Measurements from ENCODE around the gene QRICH2. TPM values are rescaled to one million over a fixed set of nuclear protein-coding genes. Genes with fewer than 3 reads are reported as not detected.

QRICH2 gene
- total and polyA plus RNA-seq, 9 of the 15 experiments (the other 6 are each of a cell fraction or from before 2014, with no cell fraction given), result 0.03 to 1.6 (median 0.81) TPM

- TF ChIP-seq, protein P1, sequence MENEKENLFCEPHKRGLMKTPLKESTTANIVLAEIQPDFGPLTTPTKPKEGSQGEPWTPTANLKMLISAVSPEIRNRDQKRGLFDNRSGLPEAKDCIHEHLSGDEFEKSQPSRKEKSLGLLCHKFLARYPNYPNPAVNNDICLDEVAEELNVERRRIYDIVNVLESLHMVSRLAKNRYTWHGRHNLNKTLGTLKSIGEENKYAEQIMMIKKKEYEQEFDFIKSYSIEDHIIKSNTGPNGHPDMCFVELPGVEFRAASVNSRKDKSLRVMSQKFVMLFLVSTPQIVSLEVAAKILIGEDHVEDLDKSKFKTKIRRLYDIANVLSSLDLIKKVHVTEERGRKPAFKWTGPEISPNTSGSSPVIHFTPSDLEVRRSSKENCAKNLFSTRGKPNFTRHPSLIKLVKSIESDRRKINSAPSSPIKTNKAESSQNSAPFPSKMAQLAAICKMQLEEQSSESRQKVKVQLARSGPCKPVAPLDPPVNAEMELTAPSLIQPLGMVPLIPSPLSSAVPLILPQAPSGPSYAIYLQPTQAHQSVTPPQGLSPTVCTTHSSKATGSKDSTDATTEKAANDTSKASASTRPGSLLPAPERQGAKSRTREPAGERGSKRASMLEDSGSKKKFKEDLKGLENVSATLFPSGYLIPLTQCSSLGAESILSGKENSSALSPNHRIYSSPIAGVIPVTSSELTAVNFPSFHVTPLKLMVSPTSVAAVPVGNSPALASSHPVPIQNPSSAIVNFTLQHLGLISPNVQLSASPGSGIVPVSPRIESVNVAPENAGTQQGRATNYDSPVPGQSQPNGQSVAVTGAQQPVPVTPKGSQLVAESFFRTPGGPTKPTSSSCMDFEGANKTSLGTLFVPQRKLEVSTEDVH (IDR thresholded peaks at IDR 0.05; ENCODE audit: low read depth, partially characterized antibody), result no peak
- TF ChIP-seq ZNF134 (CRISPR knock-in tag; conservative IDR thresholded peaks at IDR 0.05) (no peak), MEF2A (IDR thresholded peaks at IDR 0.05; ENCODE audit: control insufficient read depth, low read depth, low read length) (no peak), SMAD3 (CRISPR knock-in tag; conservative IDR thresholded peaks at IDR 0.05) (no peak), IRF2 (CRISPR knock-in tag; IDR thresholded peaks at IDR 0.05) (no peak), MXI1 (IDR thresholded peaks at IDR 0.05; ENCODE audit: low read depth, low read length) (no peak), ZC3H11A (IDR thresholded peaks at IDR 0.05; ENCODE audit: low read depth, low read length) (no peak), EP300 (IDR thresholded peaks at IDR 0.05; ENCODE audit: low read length) (no peak), ZNF12 (CRISPR knock-in tag; IDR thresholded peaks at IDR 0.05) (no peak), POLR2G (IDR thresholded peaks at IDR 0.05; ENCODE audit: low read depth, low read length) (no peak), NCOA1 (IDR thresholded peaks at IDR 0.05; ENCODE audit: low read depth) (no peak), RFX5 (IDR thresholded peaks at IDR 0.05; ENCODE audit: low read depth, low read length) (no peak), KLF1 (tag; IDR thresholded peaks at IDR 0.05) (no peak)
- TF ChIP-seq, protein P2, sequence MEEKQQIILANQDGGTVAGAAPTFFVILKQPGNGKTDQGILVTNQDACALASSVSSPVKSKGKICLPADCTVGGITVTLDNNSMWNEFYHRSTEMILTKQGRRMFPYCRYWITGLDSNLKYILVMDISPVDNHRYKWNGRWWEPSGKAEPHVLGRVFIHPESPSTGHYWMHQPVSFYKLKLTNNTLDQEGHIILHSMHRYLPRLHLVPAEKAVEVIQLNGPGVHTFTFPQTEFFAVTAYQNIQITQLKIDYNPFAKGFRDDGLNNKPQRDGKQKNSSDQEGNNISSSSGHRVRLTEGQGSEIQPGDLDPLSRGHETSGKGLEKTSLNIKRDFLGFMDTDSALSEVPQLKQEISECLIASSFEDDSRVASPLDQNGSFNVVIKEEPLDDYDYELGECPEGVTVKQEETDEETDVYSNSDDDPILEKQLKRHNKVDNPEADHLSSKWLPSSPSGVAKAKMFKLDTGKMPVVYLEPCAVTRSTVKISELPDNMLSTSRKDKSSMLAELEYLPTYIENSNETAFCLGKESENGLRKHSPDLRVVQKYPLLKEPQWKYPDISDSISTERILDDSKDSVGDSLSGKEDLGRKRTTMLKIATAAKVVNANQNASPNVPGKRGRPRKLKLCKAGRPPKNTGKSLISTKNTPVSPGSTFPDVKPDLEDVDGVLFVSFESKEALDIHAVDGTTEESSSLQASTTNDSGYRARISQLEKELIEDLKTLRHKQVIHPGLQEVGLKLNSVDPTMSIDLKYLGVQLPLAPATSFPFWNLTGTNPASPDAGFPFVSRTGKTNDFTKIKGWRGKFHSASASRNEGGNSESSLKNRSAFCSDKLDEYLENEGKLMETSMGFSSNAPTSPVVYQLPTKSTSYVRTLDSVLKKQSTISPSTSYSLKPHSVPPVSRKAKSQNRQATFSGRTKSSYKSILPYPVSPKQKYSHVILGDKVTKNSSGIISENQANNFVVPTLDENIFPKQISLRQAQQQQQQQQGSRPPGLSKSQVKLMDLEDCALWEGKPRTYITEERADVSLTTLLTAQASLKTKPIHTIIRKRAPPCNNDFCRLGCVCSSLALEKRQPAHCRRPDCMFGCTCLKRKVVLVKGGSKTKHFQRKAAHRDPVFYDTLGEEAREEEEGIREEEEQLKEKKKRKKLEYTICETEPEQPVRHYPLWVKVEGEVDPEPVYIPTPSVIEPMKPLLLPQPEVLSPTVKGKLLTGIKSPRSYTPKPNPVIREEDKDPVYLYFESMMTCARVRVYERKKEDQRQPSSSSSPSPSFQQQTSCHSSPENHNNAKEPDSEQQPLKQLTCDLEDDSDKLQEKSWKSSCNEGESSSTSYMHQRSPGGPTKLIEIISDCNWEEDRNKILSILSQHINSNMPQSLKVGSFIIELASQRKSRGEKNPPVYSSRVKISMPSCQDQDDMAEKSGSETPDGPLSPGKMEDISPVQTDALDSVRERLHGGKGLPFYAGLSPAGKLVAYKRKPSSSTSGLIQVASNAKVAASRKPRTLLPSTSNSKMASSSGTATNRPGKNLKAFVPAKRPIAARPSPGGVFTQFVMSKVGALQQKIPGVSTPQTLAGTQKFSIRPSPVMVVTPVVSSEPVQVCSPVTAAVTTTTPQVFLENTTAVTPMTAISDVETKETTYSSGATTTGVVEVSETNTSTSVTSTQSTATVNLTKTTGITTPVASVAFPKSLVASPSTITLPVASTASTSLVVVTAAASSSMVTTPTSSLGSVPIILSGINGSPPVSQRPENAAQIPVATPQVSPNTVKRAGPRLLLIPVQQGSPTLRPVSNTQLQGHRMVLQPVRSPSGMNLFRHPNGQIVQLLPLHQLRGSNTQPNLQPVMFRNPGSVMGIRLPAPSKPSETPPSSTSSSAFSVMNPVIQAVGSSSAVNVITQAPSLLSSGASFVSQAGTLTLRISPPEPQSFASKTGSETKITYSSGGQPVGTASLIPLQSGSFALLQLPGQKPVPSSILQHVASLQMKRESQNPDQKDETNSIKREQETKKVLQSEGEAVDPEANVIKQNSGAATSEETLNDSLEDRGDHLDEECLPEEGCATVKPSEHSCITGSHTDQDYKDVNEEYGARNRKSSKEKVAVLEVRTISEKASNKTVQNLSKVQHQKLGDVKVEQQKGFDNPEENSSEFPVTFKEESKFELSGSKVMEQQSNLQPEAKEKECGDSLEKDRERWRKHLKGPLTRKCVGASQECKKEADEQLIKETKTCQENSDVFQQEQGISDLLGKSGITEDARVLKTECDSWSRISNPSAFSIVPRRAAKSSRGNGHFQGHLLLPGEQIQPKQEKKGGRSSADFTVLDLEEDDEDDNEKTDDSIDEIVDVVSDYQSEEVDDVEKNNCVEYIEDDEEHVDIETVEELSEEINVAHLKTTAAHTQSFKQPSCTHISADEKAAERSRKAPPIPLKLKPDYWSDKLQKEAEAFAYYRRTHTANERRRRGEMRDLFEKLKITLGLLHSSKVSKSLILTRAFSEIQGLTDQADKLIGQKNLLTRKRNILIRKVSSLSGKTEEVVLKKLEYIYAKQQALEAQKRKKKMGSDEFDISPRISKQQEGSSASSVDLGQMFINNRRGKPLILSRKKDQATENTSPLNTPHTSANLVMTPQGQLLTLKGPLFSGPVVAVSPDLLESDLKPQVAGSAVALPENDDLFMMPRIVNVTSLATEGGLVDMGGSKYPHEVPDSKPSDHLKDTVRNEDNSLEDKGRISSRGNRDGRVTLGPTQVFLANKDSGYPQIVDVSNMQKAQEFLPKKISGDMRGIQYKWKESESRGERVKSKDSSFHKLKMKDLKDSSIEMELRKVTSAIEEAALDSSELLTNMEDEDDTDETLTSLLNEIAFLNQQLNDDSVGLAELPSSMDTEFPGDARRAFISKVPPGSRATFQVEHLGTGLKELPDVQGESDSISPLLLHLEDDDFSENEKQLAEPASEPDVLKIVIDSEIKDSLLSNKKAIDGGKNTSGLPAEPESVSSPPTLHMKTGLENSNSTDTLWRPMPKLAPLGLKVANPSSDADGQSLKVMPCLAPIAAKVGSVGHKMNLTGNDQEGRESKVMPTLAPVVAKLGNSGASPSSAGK (IDR thresholded peaks at IDR 0.05), result 0 out of 2 replicates have a peak, but pooled peaks have one; percentile 47
- TF ChIP-seq, protein P3, sequence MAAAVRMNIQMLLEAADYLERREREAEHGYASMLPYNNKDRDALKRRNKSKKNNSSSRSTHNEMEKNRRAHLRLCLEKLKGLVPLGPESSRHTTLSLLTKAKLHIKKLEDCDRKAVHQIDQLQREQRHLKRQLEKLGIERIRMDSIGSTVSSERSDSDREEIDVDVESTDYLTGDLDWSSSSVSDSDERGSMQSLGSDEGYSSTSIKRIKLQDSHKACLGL (CRISPR knock-in tag; IDR thresholded peaks at IDR 0.05; ENCODE audit: borderline replicate concordance, poor library complexity, severe bottlenecking), result no peak
These were observed 66.9 kb downstream of the QRICH2 start (continued) for GRCh38 chr17:76241204-76241538.

Measured in K562 (cell line).